Hepatocyte (in vitro differentiated cells): ENCODE measurements around the gene TMPRSS6. TPM values are rescaled to one million over a fixed set of nuclear protein-coding genes. Genes with fewer than 3 reads are reported as not detected.

Experiments used
- DNase-seq: peaks from one replicate; pipeline ENCODE4 v3.0.0-alpha.2; 2016; ENCODE audit warnings: low spot score
- H2AFZ ChIP-seq: fragments of 200-600 bp; sonication (generic); 2 replicates; pipeline ENCODE4 v1.6.0; 2016; ENCODE audit warnings: antibody characterized with exemption, mild to moderate bottlenecking
- H3K27ac ChIP-seq: fragments of 200-600 bp; sonication (generic); 2 replicates; pipeline ENCODE4 v1.5.1; 2016; ENCODE audit warnings: mild to moderate bottlenecking
- H3K27me3 ChIP-seq: fragments of 200-600 bp; sonication (generic); 2 replicates; pipeline ENCODE4 v1.6.1; 2016
- H3K36me3 ChIP-seq: fragments of 200-600 bp; sonication (generic); replicated peaks from 2 replicates; pipeline ENCODE4 v1.5.1; 2016; ENCODE audit warnings: low read depth; ENCODE audit not compliant: insufficient read depth
- H3K4me1 ChIP-seq: fragments of 200-600 bp; sonication (generic); 2 replicates; pipeline ENCODE4 v1.5.1; 2016; ENCODE audit warnings: mild to moderate bottlenecking, moderate library complexity; ENCODE audit not compliant: insufficient read depth
- H3K4me2 ChIP-seq: fragments of 200-600 bp; sonication (generic); 2 replicates; pipeline ENCODE4 v1.6.0; 2016
- H3K4me3 ChIP-seq: fragments of 200-600 bp; sonication (generic); 2 replicates; pipeline ENCODE4 v1.5.1; 2016; ENCODE audit warnings: mild to moderate bottlenecking
- H3K79me2 ChIP-seq: fragments of 200-600 bp; sonication (generic); 2 replicates; pipeline ENCODE4 v1.6.0; 2017; ENCODE audit warnings: mild to moderate bottlenecking
- H3K9me2 ChIP-seq: fragments of 200-600 bp; sonication (generic); replicated peaks from 2 replicates; pipeline ENCODE4 v1.6.0; 2017; ENCODE audit warnings: mild to moderate bottlenecking; ENCODE audit not compliant: insufficient read depth
- H3K9me3 ChIP-seq: fragments of 200-600 bp; sonication (generic); 2 replicates; pipeline ENCODE4 v1.5.1; 2016; ENCODE audit warnings: low read depth, mild to moderate bottlenecking
- H4K20me1 ChIP-seq: fragments of 200-600 bp; sonication (generic); 2 replicates; pipeline ENCODE4 v1.6.0; 2016; ENCODE audit warnings: mild to moderate bottlenecking; ENCODE audit not compliant: insufficient read depth, poor library complexity, severe bottlenecking
- EZH2 ChIP-seq: fragments of 200-600 bp; sonication (generic); IDR thresholded peaks from 2 replicates; pipeline ENCODE4 v1.6.1; 2016; ENCODE audit warnings: antibody characterized with exemption, mild to moderate bottlenecking, borderline replicate concordance
- EZH2phosphoT487 ChIP-seq: fragments of 200-600 bp; sonication (generic); IDR thresholded peaks from one replicate; pipeline ENCODE4 v1.6.1; 2018; ENCODE audit warnings: antibody characterized with exemption, mild to moderate bottlenecking, low read depth, moderate library complexity; ENCODE audit not compliant: unreplicated experiment, severe bottlenecking
- WGBS: methylation state at CpG from one replicate; pipeline ENCODE4 v1.1.6; 2016; ENCODE audit warnings: low lambda C conversion rate; ENCODE audit errors: missing lambda C conversion rate; 5-methylcytosine and 5-hydroxymethylcytosine counted together
- polyA plus RNA-seq: library from polyadenylated mRNA; unstranded; fragments of >200 nt; fragmentation: Nextera tagmentation; extraction: Ambion mirVana; gene quantifications from 2 replicates; pipeline ENCODE4 v1.2.1, GENCODE V29; 2016
- total RNA-seq: library from RNA; depleted of rRNA; stranded (reverse); fragments of >200 nt; gene quantifications from 2 replicates; pipeline ENCODE4 v1.2.3, GENCODE V29; 2014
- TF ChIP-seq, protein P1 (sequence below): fragments of 200-600 bp; sonication (generic); IDR thresholded peaks from 2 replicates; pipeline ENCODE4 v1.5.1; 2016; ENCODE audit warnings: antibody characterized with exemption, mild to moderate bottlenecking; ENCODE audit not compliant: poor library complexity

TMPRSS6 gene
- total and polyA plus RNA-seq, 2 experiments from 2014 or later = 34.4 to 49.8 TPM

DNA sequence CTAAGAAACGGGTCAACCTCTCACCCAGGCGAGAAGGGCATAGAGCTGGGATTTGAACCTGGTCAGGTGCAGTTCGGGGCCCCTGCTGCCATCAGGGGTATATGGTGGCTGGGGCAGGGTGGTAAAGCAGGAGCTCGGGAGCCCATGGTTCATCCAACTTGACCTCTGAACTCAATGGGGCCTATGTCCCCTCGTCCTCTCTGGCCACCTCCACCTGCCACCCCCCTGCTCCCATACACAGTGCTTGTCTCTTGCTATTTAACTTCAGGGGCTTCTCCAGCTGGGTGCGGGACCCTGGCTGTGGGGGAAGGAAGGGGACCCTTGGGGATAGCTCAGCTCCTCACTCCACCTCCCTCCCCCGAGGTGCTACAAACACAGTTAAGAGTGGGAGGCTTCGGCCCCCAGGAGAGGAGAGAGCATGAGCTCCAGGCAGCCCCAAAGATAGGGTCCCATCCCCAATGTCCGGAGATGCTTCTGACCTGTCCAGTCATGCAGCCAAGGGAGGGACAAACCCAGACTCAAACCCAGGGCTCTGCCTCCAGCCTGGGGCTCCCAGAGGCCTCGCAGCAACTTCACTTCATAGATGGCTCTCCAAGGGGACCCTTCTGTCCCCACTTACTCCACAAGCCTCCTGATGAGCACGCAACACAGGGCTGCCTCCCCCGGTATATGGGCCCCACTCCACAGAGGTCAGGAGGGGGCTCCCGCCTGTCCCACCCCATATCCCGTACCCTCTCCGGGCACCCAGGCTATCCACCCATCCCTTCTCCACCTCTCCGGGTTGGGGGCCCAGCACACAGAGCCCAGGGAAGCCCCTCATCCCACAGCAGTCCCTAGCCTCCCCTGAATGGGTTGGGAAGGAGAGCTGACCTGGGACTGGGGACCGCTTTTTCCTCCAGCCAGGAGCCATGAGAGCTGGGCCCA, 39.5 kb upstream of the TMPRSS6 start:
- 90% methylated on average over 17 of the region's 17 CpGs for WGBS
- no peaks in the 10 kb centered on the region for H3K4me1 ChIP-seq
- H3K27ac ChIP-seq = no peak overlapping the region
- no peak overlapping the region for H3K4me2 ChIP-seq
- TF ChIP-seq, protein P1, sequence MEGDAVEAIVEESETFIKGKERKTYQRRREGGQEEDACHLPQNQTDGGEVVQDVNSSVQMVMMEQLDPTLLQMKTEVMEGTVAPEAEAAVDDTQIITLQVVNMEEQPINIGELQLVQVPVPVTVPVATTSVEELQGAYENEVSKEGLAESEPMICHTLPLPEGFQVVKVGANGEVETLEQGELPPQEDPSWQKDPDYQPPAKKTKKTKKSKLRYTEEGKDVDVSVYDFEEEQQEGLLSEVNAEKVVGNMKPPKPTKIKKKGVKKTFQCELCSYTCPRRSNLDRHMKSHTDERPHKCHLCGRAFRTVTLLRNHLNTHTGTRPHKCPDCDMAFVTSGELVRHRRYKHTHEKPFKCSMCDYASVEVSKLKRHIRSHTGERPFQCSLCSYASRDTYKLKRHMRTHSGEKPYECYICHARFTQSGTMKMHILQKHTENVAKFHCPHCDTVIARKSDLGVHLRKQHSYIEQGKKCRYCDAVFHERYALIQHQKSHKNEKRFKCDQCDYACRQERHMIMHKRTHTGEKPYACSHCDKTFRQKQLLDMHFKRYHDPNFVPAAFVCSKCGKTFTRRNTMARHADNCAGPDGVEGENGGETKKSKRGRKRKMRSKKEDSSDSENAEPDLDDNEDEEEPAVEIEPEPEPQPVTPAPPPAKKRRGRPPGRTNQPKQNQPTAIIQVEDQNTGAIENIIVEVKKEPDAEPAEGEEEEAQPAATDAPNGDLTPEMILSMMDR = no peak
- TF ChIP-seq EZH2phosphoT487 (no peak), EZH2 (no peak)
- H3K9me3 ChIP-seq = no peaks in the 10 kb centered on the region
- H3K36me3 ChIP-seq = no peaks in the 10 kb centered on the region
- H3K4me3 ChIP-seq = no peak overlapping the region
- no peaks in the 10 kb centered on the region for H4K20me1 ChIP-seq
- no peaks in the 10 kb centered on the region for H3K27me3 ChIP-seq
- DNase-seq = no peak
- no peaks in the 10 kb centered on the region for H3K9me2 ChIP-seq
- no peak overlapping the region for H2AFZ ChIP-seq
- no peaks in the 10 kb centered on the region for H3K79me2 ChIP-seq

DNA sequence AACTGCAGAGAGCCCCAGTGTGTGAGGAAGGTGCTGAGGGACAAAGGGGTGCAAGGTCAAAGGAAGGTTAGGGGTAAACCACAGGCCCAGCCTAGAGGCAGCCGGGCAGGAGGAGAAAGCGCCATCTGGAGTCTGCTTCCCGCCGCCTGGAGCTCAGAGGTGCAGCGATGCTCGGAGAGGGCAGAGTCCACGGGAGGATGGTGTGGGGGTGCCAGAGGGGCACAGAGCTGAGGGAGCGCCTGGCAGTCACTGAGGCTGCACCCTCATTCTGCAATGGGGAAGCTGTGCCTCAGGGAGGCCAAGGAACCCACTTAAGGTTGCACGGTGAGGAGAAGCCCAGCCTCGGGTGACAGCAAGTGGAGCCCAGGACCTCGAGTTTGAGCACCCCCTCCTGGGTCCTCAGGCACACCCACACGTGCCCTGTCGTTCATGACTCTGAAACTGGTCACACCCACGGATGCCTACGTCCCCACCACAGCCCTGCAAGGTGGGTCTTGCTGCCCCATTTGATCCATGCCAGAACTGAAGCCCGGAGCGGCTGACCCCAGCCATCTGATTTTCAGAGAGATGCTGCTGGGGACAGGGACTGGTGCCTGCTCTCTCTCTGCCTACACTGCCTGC, 38.6 kb upstream of the TMPRSS6 start:
- no peak for DNase-seq
- H3K79me2 ChIP-seq = no peaks in the 10 kb centered on the region
- no peaks in the 10 kb centered on the region for H3K27me3 ChIP-seq
- no peak overlapping the region for H2AFZ ChIP-seq
- H3K27ac ChIP-seq = no peak overlapping the region
- no peaks in the 10 kb centered on the region for H4K20me1 ChIP-seq
- 81% methylated on average over 17 of the region's 17 CpGs for WGBS
- H3K9me2 ChIP-seq = no peaks in the 10 kb centered on the region
- no peak overlapping the region for H3K4me3 ChIP-seq
- TF ChIP-seq, protein P1 = no peak
- TF ChIP-seq EZH2 (no peak), EZH2phosphoT487 (no peak)
- no peaks in the 10 kb centered on the region for H3K4me1 ChIP-seq
- no peaks in the 10 kb centered on the region for H3K36me3 ChIP-seq
- no peak overlapping the region for H3K4me2 ChIP-seq
- H3K9me3 ChIP-seq = no peaks in the 10 kb centered on the region

DNA sequence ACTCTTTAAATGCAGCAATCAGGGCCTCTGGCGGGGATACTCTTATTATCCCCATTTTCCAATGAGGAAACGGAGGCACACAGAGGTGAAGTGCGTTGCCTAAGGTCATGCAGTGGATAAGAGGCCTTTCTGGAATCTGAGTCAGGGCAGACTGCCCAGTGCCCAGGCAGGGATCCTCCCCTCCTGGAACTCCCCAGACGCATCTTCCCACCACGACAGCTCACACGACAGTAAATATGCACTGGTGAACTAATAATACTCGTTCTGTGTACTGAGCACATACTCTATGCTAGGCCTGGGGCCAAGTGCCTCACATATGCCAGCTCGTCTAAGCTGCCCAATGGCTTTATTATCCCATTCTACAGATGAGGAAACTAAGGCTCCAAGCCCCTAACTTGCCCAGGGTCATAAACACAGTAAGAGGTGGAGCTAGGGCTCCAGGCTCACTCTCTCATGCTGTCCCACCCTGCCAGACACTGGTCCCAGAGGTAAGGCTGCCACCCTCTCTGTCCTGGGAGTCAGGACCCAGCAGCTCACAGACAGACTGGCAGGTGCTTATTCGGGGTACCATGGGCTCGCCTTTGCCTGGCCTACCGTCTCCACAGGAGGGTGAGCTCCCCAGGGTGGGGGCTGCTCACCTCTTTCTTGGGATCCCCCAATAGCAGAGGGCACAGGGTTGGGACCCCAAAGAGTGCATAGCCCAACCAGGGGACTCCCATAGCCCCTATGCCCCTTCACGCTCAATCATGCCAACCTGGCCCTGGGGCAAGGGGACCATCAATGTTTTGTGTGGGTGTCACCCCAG, 37.9 kb upstream of the TMPRSS6 start:
- no peaks in the 10 kb centered on the region for H3K27me3 ChIP-seq
- H3K79me2 ChIP-seq = no peaks in the 10 kb centered on the region
- no peaks in the 10 kb centered on the region for H4K20me1 ChIP-seq
- H3K27ac ChIP-seq = no peak overlapping the region
- H3K9me3 ChIP-seq = no peaks in the 10 kb centered on the region
- no peaks in the 10 kb centered on the region for H3K4me1 ChIP-seq
- H2AFZ ChIP-seq = no peak overlapping the region
- WGBS = 89% methylated on average over 12 of the region's 12 CpGs
- H3K9me2 ChIP-seq = no peaks in the 10 kb centered on the region
- no peaks in the 10 kb centered on the region for H3K36me3 ChIP-seq
- TF ChIP-seq EZH2phosphoT487 (no peak), EZH2 (no peak)
- TF ChIP-seq, protein P1 = no peak
- H3K4me2 ChIP-seq = no peak overlapping the region
- no peak for DNase-seq
- no peak overlapping the region for H3K4me3 ChIP-seq
